ENCODE measurements around the gene ASMTL. TPM values are rescaled to one million over a fixed set of nuclear protein-coding genes. Genes with fewer than 3 reads are reported as not detected.
"Not testable (repeated sequence)": the region's sequence is repeated elsewhere in the genome, so short reads cannot be mapped to it uniquely, and the experiment has no call there.

The ASMTL gene
- total RNA-seq, 1 experiment from 2014 or later: 15.2 TPM

DNA sequence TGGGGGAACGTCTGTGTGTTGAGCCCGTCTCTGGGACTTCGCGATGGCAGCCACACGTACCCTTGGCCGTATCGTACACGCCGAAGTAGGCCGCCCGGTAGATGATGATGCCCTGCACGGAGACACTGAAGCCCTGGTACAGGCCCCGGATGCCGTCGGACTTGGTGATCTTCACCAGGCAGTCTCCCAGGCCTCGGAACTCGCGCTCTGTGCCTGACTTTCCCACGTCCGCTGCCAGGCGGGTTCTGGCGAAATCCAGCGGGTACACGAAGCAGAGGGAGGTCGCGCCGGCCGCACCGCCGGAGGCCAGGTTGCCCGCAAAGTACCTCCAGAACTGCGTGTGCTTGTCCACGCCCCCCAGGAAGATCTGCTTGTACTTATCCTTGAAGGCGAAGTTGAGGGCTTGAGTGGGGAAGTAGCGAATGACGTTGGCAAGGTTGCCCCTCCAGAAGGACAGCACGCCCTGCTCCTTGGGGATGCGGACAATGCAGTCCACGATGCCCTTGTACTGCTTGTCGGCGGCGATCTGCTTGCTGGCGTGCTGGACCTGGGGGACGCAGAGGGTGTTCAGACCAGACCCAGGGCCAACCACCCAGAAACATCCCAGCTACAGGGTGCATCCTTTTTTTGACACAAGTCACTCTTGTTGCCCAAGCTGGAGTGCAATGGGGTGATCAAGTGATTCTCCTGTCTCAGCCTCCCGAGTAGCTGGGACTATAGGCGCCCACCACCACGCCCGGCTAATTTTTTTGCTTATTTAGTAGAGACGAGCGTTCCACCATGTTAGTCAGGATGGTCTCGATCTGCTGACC, 63.3 kb downstream of the ASMTL start:
- no peak for DNase-seq (ENCODE audit: low spot score)

DNA sequence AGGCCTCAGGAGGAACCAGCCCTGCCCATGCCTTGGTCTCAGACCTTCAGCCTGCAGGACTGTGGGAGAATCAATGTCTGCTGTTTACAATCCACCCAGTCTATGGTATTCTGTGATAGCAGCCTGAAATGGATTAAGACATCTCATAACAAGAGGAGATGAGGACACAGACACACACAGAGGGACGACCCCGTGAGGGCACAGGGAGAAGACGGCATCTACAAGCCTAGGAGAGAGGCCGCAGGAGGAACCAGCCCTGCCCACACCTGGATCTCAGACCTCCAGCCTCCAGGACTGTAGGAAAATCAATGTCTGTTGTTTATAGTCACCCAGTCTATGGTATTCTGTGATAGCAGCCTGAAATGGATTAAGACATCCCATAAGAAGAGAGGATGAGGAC, 64.1 kb downstream of the ASMTL start:
- DNase-seq (ENCODE audit: low spot score): no peak

DNA sequence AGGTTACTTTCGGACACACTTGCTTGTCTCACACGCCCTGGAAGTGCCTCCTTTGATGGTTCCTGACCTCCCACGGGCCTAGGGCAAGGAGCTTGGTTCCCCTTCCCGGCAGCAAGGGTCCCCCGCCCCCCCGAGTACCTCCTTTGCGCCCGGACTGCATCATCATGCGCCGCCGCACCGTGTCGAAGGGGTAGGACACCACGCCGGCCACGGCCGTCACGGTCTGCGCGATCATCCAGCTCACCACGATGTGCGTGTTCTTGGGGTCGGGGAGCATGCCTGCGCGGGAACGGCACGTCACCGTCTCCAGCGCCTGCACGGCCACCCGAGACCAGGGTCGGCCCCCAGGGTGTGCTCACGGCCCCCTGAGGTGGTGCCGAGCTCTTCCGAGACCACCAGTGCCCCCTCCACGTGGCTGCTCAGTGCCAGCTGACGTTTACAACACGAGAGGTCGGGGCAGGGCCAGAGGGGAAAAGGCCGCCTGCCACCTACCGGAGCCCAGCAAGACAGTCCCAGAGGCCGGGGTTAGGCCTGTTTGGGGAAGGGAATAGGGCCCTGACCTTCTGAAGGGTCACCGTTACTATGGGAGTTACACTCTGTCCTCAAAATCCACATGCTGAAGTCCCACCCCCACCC, 65.5 kb downstream of the ASMTL start:
- DNase-seq (ENCODE audit: low spot score): no peak

DNA sequence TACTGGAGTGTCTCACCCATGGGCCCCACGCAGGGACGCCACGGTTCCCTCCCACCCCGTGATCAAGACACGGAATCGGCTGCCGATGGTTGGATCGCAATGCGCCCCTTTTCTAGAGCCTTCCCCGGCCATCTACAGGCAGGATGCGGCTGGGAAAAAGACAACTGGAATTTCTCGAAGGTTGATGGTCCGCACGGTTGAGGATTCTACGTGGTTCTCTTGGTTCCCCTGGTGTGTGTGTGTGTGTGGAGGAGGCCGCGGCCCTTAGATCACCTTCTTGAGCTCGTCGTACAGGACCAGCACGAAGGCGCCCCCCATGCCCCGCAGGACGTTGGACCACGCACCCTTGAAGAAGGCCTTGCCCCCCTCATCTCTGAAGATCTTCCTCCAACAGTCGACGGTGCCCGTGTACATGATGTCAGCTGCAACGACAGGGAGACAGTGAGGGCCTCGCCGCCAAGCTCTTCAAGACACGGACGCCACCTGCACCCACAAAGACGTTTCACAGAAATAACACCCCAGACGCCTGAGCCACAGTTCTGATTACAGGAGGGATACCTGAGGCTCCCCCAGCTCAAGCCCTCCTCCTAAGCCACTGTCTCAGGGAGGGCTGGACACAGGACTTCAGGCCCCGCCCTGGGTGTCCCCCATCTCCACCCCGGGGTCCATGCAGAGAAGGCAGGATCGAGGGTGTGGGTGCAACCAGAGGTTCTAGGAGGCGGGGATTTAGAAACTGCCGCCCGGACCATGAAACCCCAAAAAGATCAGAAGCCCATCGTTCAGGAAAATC, 66.2 kb downstream of the ASMTL start:
- no peak for DNase-seq (ENCODE audit: low spot score)

DNA sequence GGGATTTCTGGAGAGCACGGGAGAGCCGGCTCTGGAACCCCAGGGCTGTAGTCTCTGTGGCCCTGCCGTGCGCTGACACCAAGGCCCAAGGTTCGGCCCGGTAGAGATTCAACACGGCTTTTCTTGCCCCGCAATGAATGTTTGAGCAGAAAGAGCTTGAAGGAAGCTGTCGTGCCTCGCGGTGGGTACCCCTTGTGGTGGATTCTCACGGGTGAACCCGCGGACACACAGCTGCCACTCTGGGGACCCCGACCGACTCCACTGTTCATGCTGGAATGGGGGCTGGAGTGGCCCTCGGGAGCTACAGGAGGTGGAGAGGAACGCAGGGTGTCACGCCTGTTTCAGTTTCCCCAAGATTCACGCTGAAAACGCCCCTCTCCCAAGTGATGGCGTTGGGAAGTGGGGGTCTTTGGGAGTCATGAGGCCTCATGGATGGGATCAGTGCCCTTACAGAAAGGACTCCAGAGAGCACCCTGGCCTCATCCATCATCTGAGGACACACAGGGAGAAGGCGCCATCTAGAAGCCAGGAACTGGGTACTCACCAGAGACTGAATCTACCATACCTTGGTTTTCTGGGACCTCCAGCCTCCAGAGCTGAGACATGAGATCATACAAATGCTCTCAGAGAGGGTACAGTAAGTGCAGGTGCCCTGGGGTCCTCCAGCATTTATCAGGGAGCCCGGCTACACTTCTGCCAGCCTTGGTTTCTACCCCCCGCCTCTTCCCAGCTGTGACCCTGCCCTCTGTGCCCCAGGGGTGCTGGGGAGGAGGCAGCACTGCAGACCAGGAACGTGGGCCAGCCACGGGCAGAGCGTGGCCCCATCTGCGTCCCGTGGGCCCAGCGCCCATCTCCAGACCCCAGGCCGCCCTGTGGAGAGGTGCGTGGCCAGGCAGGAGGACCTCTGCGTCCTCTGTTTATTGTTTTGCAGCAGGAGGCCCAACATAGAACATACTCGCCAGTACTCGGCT, 67.2 kb downstream of the ASMTL start:
- no peak for DNase-seq (ENCODE audit: low spot score)

DNA sequence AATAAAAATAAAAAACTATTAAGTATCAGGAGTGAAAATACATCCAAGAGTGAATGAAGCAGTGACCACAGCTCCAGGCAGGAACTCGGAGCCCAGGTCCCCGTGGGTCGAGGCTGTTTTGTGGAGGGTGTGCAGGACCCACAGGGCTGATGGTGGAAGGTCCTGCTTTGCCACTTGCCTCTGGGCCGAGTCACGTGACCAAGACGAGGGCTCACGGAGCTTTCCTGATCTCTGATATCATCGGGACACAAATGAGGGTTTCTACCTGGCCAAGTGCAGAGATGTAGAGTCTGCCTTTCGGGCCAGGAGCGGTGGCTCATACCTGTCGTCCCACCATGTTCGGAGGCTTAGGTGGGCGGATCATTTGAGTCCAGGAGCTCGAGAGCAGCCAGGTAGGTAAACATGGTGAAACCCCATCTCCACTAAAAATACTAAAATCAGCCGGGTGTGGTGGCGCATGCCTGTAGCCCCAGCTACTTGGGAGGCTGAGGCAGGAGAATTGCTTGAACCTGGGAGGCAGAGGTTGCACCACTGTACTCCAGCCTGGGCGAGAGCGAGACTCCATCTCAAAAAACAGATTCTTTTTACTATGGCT, 68.0 kb downstream of the ASMTL start:
- no peak for DNase-seq (ENCODE audit: low spot score)

DNA sequence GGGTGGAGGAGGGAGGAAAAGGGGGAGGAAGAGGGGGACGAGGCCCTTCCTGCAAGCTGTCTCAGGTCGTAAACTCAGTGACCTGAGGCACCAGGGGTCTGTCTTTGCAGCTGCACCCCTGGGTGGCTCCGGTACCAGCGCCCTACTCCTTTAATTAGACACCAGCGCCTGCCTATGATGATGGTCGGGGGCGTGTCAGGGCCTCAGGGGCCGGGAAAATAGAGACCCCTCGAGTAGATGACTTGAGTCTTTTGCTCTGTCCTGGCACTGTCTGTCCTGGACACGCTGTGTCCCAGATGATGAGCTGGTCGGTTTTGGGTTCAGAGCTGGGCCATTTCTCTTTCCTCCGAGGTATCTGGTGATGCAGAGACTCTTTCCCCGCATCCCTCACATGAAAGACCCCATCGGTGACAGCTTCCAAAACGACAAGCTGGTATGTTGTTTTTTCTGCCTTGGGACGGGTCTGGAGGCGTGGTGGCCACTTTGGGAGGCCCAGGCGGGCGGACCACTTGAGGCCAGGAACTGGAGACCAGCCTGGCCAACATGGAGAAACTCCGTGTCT, 72.0 kb downstream of the ASMTL start:
- DNase-seq (ENCODE audit: low spot score): peak; percentile 5

DNA sequence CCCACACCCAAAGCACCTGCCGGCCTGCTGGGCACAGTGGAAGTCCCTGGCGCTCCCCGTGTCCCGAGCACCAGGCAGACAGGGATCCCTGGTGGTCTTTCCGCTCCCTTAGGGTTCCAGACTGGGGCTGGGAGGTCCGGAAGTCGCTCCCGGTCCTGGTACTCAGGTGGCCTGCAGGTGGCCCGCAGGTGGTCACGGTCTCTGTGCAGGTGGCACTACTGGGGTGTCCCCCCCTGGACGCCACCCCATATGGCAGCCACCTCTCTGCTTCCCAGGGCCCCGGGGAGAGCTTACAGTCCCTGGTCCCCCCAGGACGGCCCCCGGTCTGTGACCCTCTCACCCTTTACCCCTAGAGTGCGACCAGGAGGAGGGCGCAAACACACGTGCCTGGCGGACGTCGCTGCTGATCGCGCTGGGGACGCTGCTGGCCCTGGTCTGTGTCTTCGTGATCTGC, 74.4 kb downstream of the ASMTL start:
- DNase-seq (ENCODE audit: low spot score): no peak

DNA sequence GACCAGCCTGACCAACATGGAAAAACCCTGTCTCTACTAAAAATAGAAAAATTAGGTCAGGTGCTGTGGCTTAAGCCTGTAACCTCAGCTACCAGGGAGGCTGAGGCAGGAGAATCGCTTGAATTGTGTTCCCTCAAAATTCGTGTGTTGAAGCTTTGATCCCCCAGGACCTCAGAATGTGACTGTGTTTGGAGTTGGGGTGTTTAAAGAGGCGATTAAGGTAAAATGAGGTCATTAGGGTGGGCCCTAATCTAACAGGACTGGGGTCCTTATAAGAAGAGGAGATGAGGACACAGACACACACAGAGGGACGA, 84.4 kb downstream of the ASMTL start:
- no peak for DNase-seq (ENCODE audit: low spot score)

DNA sequence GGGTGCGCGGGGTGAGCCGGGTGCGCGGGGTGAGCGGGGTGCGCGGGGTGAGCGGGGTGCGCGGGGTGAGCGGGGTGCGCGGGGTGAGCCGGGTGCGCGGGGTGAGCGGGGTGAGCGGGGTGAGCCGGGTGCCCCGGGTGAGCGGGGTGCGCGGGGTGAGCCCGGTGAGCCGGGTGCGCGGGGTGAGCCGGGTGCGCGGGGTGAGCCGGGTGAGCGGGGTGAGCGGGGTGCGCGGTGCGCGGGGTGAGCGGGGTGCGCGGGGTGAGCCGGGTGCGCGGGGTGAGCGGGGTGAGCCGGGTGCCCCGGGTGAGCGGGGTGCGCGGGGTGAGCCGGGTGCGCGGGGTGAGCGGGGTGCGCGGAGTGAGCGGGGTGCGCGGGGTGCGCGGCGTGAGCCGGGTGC, 86.3 kb downstream of the ASMTL start:
- DNase-seq (ENCODE audit: low spot score): not testable (repeated sequence)

DNA sequence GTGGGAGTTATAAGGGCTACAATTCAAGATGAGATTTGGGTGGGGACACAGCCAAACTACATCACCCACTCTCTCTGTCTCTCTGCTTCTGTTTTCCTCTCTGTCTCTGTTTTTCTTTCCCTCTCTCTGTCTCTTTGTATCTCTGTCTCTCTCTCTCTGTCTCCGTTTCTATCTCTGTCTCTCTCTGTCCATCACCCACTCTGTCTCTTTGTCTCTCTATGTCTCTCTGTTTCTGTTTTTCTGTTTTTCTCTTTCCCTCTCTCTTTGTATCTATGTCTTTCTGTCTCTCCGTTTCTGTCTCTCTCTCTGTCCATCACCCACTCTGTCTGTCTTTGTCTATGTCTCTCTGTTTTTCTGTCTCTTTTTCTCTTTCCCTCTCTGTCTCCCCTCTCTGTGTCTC, 90.8 kb downstream of the ASMTL start:
- DNase-seq (ENCODE audit: low spot score): no peak

DNA sequence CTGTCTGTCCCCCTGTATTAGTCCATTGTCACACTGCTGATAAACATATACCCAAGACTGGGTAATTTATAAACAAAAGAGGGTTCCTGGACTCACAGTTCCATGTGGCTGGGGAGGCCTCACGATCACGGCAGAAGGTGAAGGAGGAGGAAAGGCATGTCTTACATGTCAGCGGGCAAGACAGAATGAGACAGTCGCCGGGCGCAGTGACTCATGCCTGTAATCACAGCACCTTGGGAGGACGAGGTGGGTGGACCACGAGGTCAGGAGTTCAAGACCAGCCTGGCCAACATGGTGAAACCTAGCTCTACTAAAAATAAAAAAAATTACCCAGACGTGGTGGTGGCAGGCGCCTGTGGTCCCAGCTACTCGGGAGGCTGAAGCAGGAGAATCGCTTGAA, 91.4 kb downstream of the ASMTL start:
- DNase-seq (ENCODE audit: low spot score): peak; percentile 6

DNA sequence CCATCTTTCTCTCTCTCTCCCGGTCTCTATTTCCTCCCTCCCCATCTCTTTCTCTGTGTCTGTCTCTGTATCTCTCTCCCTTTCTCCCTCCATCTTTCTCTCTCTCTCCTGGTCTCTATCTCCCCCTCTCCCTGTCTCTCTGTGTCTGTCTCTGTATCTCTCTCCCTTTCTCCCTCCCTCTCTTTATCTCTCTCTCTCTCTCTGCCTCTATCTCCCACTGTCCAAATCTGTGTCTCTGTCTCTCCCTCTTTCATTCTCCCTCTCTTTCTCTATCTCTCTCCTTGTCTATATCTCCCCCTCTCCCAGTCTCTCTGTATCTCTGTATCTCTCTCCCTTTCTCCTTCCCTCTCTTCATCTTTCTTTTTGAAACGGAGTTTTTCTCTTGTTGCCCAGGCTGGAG, 92.5 kb downstream of the ASMTL start:
- DNase-seq (ENCODE audit: low spot score): no peak

DNA sequence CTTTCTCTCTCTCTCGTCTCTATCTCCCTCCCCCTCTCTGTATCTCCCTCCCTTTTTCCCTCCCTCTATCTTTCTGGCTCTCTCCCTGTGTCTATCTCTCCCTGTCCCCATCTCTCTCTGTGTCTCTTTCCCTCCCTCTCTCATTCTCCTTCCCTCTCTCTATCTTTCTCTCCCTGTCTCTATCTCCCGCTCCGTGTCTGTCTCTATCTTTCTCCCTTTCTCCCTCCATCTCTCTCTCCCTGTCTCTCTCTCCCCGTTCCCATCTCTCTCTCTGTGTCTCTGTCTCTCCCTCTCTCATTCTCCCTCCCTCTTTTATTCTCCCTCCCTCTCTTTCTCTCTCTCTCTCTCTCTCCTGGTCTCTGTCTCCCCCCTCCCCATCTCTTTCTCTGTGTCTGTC, 93.2 kb downstream of the ASMTL start:
- DNase-seq (ENCODE audit: low spot score): no peak

DNA sequence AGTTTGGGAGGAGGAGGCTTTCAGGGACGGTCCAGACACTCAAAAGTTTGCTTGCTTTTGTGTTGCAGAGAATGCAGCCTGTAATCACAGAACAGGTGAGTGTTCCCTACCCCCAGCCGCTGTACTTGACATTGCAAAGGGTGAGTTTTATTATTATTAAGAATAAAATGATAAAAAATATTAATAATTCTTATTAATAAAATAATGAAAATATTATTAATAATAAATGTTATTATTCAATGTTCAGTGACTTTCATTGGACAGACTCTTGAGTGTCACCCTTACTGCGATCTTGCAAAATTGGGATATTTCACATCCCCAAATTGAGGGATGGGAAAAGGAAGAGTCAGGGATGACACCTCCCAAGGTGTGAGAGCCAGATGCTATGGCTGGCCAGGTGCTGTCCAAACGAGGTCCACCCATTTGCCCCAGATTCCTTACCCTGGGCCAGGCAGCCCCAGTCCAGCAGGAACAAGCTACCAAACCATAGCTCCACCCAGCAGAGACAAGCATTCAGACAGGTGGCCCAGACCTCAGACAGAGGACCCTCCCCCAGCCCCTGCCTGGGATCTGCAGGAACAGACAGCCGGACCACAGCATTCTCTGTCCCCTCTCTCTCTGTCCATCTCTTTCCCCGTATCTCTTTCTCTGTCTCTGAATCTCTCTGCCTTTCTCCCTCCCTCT, 93.8 kb downstream of the ASMTL start:
- no peak for DNase-seq (ENCODE audit: low spot score)

DNA sequence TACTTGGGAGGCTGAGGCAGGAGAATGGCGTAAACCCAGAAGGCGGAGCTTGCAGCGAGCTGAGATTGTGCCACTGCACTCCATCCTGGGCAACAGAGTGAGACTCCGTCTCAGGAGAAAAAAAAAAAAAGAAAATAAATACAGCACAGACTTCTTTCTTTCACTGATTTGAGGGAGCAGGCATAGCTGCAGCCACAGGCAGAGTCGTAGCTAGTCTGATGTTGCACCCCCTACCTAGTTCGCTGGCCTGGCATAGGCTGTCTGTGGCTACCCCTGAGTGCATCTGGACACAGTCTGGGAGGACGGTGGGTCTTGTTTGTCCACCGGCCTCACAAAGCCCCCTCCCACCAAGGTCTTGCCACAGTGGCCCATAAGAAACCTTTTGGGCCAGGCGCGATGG, 94.7 kb downstream of the ASMTL start:
- DNase-seq (ENCODE audit: low spot score): no peak

DNA sequence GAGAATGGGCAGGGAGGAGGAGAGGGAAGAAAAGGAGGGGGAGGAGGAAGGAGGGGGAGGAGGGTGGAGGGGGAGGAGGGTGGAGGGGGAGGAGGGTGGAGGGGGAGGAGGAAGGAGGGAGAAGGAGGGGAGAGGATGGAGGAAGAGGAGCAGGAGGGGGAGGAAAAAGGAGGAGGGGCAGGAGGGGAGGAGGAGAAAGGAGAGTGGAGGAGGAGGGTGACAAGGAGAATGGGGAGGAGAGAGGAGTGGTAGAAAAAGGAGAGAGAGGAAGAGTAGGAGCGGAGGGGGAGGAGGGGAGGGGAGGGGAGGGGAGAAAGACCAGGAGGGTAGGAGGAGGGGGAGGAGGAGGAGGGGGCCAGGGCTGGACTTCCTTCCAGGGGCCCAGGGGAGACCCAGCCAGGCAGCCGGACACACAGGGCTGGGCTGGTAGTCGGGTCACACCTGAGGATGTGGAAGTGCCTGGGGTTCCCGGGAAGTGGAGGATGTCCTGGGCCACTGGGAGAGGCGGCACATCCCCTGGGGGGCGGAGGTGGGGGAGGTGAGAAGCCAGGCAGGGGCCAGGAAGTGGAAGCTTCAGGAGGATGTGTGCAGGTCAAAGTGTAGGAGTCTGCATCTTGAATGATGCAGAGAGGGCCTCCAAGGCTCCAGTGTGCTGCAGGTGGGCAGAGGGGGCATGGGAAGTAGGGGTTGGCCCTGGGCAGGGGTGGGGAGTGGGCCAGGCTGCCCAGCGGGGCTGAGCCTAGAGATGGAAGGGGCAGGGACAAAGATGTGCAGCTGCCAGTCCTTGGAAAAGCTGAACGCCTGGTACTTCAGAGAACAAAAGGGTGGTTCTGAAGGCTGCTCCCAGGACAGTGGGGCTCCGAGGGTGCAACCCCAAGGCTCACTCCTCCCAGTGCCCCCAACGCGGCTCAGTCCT, 97.3 kb downstream of the ASMTL start:
- DNase-seq (ENCODE audit: low spot score): no peak

DNA sequence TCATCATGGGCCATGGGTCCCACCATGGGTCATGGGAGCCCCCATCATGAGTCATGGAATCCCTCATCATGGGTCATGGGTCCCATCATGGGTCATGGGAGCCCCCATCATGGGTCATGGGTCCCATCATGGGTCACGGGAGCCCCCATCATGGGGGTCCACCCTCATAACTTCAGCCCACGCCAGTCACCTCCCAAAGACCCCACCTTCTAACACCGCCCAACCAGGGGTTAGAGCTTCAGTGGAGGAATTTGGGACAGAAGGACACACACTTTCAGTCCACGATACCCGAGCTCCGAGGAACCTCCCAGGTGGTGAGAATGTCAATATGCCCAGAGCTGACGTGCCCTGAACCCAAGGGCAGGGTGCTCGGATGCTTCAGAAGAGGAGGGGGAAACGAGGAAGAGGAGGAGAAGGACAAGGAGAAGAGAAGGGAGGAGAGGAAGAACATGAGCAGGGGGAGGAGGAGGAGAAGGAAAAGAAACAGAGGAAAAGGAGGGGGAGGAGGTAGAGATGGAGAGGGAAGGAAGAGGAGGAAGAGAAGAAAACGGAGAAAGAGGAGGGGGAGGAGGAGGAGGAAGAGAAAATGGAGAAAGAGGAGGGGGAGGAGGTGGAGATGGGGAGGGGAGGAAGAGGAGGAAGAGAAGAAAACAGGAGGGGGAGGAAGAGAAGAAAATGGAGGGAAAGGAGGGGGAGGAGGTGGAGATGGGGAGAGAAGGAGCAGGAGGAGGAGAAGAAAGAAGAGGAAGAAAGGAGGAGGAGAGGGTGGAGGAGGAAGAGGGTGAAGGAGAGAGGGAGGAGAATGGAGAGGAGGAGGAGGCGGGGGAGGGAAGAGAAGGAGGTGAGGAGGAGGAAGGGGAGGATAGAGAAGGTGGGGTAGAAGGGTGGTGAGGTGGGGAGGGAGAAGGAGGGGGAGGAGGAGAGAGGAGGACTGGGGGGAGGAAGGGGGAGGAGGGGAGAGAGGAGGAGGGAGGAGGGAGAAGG, 98.4 kb downstream of the ASMTL start:
- no peak for DNase-seq (ENCODE audit: low spot score)
